Fibroblast of skin of back (primary cell): Measurements from ENCODE around the gene CMIP.
"Not testable (repeated sequence)": the region's sequence is repeated elsewhere in the genome, so short reads cannot be mapped to it uniquely, and the experiment has no call there.

ENCODE experiments used
- DNase-seq: peaks from one replicate; pipeline ENCODE4 v3.0.0-alpha.2; 2013

Gene CMIP

DNA sequence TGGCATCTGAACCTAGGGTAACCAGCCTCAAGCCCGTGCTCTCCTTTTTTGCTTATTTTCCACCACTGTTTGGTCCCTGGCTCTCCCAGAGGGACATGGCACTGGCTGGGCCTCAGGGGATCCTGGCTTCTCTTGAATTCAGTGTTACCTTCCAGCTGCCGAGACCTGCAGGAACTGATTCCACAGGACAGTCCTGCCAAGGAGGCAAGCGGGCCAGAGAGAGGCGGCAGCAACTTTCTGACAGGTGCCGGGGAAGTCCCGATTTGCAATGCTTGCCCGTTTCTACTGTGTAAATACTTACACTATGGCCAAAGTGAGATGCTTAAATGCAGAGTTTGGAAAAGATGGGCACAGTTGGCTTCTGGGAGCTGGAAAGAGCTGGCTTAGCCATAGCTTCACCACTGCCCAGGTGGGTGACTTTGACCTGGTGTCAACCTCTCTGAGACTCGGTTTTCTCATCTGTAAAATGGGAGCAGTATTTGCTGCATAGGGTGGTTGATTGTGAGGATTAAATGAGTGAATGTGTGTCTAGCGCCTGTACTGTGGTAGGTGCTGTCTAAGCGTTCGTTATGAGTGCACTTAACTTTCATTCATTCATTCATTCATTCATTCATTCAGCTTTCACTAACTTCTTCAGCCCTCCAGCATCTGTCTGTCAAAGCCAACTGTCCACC is 124.9 kb downstream of the CMIP start:
- DNase-seq = no peak

DNA sequence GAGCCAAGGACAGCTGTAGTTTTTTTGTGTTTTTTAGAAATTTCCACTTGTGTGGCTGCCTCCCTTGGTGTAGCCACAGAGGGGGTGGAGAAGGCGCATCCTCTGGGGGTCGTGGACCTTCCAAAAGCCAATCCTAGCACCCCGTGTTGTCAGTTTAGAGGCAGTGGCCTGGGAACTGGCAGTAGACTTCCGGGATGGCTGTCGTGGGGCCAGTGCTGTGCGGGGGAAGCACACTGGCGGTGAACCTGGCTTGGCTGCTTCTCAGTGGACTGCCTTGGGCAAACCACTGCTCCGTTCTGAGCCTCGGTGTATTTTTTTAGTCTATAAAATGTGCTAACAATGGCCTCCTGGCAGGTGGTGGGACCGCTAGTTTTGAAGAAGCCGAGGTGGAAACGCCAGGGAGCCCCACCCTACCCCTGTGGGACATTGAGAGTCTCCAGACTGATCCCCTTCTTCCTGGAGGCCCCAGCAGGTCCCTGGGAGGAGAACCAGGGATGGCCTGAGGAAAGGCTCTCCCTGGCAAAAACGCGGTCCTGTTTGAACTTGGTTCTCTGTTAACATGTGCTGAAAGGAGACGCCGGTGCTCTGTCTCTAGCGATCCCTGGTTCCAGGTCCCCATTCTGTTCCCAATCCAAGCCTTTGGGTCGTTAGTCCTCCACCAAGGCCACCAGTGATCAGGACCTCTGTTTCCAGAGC is 125.7 kb downstream of the CMIP start:
- no peak for DNase-seq

DNA sequence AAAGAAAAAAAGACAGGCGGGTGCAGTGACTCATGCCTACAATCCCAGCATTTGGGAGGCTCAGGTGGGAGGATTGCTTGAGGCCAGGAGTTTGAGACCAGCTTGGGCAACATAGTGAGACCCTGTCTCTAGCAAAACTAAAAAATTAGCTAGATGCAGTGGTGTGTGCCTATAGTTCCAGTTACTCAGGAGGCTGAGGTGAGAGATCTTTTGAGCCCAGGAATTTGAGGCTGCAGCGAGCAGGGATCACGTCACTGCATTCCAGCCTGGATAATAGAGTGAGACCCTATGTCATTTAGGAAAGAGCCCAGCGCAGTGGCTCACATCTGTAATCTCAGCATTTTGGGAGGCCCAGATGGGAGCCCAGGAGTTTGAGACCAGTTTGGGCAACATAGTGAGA is 126.6 kb downstream of the CMIP start:
- no peak for DNase-seq

DNA sequence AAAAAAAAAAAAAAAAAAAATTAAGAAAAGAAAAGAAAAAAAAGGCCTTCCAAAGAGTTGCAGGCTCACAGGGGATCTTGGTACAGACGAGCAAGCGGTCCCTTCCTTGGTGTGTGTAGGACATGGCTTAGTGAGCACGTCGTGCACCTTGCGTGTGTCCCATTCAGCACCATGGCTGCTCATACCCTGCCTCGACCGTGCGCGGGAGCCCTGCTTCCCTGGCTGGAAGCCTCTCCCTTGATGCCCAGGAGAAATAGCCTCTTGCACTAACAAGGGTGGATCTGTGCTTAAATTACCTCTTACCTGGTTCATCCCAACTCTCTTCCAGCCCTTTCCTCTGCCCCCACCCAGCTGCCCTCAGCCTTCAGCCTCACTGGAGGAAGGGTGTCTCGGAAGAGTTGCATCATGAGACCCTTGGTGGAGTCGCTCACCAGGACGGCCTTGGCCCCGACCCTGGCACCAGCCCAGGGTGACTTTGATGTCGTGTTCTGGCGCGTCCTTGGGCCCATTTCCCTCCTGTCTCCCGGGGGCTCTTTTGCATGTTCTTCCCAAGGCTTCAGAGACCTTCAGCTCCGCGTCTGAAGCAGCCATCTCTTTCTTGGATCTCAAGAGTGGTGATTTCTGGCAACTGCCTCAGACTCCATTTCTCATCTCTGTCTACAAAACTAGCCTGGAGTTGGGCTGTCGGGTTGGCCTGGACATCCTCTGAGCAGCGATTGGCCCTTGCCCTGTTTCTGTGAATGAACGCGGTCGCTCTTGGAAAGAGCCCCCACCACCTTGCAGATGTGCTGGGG is 127.2 kb downstream of the CMIP start:
- no peak for DNase-seq

DNA sequence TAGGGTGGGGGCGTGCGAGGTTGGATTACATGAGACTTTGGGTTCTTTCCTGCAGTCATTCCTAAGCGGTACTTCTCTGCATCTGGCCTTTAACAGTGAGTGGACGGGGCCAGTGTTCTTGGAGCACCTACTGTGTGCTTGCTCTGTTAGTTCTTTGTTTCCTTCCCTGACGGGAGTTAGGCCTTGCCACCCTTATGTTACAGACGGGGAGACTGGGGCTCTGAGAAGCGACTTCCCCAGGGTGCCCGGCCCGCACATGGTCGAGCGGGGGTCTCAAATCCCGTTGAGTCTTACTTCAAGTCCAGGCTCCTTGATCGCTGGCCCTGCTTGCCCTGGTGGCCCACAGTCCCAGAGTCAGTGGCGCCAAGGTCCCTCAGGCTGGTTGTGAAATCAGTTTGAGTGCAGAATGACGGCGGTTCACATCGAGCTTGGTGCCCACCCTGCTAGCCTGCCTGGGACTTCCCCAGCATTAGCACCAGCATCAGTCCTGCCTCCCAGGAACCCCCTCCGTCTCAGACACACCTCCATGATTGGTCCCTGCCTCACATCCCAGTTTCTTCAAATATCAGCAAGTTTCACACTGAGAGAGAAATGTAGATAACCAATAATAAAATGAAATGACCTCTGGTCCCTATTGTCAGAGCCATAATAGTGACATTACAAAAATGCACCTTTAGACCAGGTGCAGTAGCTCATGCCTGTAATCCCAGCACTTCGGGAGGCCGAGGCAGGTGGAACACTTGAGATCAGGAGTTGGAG is 128.0 kb downstream of the CMIP start:
- DNase-seq = no peak

DNA sequence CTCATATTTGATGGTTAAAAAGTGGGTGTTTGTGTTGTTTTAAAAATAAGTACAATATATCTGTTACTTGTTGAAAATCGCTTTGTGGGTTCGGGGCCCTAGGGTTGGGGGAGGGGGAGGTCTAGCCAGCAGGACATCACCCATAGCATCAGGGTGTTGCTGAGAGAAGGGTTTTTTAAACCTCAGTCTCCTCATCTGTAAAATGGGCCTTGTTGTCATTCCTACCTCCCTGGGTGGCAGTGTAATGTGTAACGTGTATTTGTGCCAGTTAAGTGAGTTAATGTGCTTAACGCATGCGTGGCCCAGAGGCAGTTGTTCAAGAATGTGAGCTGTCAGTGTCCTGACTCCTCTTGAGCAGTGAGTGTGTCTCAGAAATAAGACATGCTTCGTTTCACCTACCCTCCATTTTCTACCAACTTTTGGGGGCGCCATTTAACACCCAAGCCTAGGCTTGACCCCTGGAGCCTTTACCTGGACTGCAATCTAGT is 129.0 kb downstream of the CMIP start:
- no peak for DNase-seq

DNA sequence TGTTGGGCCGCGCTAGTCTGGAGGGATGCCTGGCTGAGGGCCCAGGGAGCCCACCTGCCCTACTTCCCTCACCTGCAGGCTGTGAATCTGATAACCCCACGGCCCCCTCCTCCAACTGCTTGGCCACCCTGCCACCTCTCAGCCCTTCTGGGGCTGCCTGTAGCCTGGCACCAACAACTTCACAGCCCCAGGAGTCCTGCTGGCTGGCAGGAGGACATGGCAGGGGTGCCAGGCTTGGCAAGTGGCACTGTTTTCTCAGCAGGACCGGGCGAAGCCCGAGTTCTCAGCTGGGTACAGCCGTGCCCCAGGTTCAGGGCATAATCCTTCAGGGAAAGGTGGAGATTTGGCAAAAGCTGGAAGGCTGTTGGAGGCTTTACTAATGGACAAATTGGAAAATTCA is 129.6 kb downstream of the CMIP start:
- no peak for DNase-seq

DNA sequence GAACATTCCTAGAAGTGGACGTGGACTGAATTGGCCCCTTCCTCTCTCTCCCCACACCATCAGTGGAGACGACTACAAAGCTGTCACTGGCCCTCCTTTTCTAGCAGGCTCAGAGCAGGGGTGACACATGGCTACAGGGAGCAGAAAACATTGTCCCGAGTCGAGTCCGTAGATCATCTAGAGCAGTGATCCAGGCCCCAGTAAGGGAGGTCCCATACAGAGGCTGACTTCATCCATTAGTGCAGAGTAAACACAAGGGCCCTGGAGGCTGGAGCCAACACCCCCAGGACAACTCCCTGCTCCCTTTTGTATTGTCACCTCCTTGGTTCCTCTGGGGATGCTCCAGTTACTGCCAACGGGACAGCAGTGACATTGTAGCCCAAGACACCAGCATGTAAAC is 130.7 kb downstream of the CMIP start:
- DNase-seq = no peak

DNA sequence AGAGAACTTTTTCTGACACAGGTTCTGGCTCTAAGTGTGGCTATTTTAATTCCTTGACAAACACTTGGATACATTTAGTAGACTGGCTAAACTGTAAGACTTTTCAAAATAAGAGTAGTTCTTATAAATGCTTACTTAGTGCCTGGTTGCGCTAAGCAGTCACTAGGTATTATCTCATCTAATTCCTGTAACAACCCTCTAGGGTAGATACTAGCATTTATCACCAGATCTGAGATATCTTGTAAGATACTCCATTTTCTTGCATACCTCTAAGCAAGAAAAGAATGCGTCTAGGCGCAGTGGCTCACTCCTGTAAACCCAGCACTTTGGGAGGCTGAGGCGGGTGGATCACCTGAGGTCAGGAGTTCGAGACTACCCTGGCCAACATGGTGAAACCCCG is 131.2 kb downstream of the CMIP start:
- DNase-seq = no peak

DNA sequence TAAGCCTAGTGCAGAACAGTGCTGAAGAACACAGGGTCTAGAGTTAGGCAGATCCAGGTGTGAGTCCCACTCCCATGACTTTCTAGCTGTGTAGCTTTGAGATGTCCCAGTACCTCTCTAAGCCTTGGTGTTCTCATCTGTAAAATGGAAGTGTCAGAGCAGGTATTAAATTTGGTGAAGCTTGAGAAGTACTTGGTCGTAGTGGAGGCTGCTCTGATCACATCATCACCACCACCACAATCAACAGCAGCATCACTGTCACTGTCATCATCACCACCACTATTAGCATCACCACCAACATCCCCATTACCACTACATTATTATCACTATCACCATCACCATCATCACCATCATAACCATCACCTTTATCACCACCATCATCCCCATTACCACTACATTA is 132.1 kb downstream of the CMIP start:
- DNase-seq = no peak

DNA sequence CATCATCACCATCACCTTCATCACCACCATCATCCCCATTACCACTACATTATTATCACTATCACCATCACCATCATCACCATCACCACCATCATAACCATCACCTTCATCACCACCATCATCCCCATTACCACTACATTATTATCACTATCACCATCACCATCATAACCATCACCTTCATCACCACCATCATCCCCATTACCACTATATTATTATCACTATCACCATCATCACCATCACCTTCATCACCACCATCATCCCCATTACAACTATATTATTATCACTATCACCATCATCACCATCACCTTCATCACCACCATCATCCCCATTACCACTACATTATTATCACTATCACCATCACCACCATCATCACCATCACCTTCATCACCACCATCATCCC is 132.7 kb downstream of the CMIP start:
- DNase-seq = not testable (repeated sequence)

DNA sequence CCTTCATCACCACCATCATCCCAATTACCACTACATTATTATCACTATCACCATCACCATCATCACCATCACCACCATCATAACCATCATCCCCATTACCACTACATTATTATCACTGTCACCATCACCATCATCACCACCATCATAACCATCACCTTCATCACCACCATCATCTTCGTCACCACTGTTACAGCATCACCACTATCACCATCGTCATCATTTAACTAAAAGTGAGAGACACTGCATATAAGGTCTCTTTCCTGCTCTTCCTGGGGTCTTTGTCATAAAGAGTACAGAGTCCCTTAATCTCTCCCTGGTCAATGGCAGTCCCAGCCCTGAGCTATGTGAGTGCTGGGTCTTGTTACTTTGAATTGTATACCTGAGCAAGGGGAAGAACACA is 133.5 kb downstream of the CMIP start:
- no peak for DNase-seq

DNA sequence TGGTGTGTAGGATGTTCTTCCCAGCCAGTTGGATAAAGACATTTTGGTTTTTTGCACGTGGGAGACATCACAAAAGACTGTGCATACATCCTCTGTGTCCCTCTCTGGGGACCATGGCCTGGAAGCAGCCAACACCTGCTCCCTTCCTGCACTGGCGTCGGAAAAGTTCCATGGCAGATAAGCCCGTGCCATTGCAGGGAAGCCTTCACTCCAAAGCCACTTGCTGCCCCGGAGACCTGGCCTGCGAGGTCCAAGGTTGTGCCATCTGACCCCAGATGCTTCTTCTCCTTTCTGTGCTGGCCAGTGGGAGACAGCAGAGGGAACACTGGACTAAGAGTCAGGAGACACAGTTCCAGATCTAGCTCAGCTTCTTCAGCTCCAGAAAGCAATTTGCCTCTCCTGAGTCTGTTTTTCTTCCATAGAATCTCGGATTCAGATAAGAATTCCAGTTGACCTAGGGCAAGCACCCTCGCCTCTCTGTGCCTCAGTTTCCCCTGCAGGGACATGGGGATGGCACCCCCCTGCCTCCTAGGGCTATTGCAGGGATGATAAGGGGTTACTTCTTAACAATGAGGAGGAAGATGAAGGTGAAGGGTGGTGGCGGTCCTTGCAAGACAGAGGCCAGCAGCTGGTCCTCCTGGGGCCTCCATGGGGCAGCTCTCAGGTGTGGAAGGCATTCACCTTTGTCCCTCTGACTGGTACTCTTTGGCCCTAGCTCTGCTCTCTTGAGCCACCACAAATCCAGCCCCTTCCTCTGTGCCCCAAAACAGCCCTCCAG is 134.2 kb downstream of the CMIP start:
- DNase-seq = no peak

DNA sequence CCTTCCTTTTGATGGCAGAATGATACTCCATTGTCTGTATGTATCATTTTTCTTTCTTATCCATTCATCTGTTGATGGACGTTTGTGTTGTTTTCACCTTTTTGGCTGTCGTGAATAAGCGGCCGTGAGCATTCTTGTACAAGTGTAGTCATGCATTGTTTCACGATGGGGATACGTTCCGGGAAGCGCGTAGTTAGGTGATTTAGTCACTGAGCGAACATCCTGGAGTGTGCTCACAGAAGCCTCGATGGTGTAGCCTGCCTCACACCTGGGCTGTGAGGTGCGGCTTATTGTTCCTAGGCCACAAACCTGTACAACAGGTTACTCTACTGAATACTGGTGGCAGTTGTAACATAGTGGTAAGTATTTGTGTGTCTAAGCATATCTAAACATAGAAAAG is 136.5 kb downstream of the CMIP start:
- no peak for DNase-seq

DNA sequence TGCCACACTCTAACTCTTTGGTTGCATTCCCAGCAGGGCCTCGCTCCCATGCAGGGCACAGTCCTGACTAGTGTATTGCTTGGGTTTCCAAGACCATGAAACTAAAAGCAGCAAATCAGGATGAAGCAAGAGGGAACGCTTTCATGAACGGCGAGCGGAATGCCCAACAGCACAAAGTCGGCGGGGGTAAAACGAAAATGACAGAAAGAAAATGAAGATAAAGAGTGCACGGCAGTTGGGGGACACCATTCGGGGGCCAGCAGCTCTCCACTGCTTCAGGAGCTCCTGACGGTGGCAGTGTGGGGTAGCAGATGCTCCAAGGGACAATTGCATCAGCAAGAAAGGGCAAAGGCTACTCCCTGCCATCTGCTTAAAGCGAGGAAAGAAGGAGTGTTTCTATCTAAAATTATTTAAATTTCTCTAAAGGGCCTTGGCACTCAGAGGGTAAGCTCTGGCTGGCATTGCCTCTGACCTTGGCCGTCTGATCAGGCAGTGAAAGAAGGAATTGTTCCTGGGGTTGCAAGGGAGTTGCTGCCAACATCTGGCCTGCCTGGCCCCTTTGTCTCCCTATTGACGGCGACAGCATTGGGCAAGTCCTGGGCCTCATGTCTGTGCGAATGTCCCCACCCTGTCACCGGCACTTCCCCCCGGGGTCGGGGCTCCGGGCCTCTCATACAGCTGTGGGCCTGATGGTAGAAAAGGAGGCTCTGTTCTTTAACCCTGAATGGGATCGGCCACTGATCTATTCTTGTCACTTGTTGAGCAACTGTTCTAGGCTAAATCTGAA is 138.2 kb downstream of the CMIP start:
- peak; percentile 58 for DNase-seq

DNA sequence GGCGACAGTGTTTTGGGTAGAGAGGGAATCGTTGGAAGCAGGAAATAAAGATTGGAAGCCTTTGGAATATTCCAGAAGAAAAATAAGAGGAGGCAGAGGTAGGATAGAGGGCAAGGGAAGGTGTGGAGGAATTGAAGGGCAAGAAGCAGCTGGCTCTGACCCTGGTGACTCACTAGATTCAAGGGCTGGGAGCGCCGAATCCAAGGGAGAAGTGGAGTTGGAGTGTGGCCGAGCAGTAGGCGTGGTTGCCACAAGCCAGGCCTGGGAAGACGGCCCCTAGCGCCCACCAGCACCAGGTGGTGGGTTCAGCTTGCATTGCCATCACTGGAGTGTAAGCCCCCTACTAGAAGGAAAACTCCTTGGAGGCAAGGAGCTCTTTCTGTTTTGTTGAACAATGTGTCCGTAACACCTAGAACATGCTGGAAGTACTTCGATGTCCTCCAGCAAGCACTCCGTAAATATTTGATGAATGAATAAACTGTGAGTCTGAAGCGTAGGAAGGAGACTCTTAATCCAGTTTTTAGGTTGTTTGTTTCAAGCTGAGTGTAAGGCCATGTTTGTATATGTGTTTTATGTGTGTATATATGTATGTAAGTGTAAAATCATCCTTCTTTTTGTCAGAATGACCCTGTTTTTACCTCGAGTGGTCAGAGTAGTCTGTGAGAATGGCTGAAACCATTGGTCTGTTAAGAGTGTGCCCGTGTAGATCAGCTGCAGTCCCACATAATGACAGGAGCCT is 139.5 kb downstream of the CMIP start:
- peak; percentile 30 for DNase-seq

DNA sequence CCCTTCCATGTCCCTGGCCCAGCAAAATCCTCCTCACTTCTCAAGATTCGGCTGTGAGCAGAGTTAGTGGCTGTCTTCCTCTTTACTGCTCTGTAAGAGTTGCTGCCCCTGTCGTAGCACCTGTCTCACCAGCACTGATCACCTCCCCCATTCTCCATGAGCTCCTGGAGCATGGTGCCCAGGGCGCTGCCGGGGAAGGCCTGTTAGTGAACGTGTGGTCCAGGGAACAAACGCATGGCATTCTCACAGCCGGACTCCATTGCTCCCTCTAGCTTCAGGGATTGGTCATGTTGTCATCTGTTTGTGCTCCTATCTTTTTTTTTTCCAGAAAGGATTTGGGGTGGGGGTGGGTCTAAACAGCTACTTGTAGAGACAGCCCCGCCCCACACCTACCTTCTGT is 141.2 kb downstream of the CMIP start:
- no peak for DNase-seq

DNA sequence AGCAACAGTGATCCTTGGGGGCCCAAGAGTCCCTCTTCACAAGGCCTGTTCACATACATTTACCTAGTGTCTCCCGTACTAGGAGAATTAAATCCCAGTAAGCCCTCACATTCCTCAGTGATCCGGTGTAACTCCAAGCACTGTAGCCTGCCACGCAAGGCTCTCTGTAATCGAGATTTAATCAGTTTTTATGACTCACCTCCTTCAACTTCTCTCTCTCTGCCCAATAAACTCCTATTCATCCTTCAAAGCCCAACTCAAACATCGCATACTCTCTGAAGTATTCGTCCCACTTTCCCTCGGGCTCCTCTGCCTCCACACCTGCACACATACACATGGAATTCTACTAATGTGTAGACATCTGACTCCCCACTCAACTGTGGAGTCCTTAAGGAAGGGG is 141.8 kb downstream of the CMIP start:
- no peak for DNase-seq

DNA sequence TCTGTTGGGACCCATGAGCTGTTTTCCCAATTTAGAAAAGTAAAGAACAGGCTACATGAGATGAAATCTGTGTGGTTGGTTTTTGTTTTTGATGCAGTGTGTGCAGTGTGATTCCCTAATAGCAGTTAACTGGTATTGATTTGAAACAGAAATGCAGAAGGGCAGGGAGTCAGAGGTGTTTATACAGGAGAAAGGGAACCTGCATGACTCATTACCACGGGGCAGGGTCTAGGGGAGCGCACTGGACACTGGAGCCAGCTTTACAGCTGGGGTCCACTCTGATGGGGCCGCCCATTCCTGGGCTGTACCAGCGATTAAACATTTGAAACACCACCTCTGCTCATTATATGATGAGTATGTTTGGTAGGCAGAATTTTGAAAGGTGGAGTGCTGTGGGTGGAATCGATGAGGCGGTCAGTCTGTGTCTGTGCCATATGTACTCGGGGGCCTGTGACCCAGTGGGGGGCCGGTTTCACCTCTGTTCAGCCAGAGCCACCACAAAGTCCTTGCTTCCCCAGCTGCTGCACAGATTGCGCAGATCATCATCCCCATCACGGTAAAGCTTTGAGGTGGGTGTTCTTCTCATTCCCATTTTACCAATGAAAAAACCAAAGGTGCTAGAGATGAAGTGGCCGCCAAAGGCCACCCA is 142.5 kb downstream of the CMIP start:
- DNase-seq = no peak

DNA sequence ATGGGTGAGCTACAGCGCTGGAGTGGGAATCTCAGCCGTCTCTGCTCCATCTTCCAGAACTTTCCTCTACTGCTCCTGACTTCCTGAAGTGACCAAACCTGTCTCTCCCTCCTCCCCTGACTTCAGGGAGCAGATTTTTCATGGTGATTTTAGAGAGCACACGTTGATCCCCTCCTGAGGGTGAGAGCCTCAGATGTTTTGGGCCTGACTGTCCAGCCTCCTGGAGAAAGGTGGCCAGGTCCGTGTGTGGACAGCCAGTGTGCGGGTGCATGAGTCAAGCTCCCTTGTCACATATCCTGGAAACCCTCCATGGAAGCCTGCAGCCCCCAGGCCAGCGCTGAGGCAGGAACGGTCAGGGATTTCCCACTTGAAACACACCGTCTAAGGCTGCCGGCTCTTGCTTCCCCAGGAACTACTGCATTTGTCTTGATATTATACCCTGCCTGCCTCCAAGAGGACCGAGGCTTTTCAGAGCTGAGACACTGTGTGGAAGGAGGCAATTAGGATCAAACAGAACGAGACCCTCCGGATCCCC is 143.1 kb downstream of the CMIP start:
- no peak for DNase-seq
